NCI-H446 treated with DMSO at 0.1 percent for 48 hours (cell line): Measurements from ENCODE around the gene MMP3.

Source experiments
- DNase-seq: peaks from one replicate; lab custom pipeline; 2025; lab: John Stamatoyannopoulos, UW

Gene MMP3

DNA sequence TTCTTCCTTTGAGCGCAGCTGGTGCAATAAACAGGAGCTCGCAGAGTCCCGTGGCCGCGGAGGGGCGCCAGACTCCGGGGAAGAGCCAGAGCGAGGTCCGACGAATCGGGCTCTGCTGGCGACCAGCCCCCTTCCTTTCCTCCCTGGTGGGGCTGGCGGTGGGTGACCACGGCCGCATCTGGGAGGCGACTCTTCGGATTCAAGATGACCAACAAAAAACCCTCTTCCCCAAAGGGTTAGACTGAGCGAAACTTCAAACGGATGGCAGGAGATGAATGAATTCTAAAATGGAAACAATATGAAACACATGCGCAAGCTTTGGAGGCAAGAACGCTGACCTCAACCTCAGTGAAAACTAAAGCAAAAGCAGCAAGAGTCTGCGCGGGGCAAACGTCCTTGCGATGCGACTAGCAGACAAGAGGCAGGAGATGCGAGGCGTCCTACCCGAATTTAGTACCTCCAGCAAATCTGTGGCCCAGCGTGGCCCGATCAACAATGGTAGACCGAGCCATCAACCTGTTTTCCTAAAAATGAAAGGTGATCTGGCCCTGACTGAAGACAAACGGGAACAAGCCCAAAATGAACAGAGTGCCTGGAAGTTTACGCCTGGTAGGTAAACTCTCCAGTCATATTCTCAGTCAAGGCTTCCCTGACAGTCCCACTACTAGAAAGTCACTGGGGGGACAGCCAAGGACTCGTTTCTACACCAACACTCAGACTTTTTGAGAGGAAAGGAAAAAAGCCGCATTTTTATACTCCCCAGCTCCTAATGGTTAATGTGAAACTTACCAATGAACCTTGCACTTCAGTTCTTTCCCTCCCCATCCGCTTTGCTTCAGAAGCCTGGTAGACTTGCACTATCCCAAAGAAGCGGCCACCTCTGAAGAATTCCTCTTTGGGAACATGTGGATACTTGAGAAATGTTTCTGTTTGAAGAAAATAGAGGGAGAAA lies 11.6 kb downstream of the MMP3 start:
- no peak for DNase-seq

DNA sequence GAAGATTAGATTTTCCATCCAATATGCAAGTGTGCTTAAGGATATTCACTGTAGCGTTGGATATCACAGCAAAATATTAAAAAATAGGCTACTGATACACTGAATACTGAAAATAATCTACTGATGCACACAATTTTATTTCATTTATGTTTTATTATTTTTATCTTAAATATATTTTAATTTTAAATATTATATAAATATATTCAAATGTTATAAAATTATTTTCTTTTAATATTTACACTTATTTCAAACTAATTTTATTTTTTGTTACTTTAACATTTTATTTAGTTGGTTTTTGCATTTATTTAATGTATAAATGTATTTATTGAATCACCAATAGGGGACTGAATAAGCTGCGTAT lies 12.3 kb downstream of the MMP3 start:
- no peak for DNase-seq

DNA sequence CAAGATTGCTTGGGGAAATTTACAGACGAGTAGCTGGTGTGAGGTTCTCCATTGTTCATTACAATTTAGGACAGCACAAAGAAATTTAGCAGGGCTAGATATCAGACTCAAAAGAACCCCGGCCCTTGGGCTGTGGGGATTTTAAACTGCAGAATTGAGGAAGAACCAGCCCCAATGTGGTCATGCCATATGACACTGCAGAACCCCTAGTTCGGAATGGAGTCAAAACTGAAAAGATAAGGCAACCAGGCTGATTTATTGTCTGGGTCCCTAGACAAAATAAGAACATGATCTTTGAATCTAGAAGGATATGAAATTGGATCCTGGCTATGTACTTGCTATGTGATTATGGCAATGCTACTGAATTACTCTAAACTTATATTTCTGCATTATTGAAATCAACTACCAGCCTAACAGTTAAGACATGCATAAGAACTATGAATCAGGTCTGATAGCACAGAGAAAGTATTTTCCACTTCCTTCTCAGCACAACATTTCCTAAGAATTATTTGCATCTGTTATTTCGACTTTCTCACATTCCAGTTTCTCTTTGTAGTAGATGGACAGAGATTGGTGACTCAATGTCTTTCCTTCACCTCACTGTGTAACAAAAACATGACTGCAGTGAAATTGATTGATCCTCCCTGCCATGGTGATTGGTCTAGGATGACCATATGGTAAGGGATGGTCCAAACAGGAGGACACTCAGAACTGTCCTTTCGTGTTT lies 13.2 kb downstream of the MMP3 start:
- no peak for DNase-seq

DNA sequence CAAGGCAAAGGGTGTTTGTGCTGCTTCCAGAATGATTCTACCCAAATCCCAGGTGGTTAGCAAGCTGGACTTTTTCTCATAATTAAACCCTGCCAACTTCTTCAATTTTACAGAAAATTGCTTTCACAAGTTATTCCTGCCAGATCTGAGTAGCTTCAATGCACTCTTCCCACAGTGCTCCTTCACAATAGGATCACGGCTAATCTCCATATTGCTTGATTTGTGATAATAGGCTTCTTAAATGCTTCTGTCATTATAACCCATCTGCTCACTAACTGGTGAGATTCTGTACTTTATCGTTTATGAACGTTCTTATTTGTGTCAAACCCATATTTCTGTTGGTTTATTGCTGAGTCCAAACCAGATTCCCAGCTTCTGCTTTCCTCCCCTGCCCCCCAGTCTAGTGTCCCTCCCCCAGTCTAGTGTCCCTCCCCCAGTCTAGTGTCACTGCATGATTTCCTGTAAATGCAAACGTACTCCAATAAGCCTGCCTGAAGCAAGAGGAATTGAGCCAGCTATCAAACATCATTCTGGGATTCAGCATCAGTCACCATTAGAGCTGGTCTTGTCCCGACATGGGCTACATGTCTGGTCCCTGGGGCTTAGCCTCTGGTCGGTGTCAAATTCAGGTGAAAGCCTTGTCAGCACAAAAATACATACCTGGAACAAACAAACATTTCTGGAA lies 14.0 kb downstream of the MMP3 start:
- no peak for DNase-seq

DNA sequence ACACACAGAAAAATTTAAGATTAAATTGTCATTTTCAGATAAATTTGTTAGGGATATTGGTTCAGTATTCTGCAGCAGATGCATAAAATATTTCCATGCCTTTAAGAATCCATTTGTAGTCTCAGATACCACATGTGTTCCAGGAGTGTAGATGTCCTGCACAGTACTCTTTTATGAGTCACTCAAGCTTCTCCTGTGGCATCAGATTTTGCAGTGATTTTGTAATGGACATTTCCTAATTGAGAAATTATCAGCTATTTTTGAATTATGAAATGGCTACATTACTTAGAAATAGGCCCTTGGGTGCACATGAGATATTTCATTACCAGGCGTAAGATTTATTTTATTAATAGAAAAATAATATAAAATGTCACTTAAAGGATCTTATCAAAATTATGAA lies 18.9 kb downstream of the MMP3 start:
- DNase-seq, result no peak

DNA sequence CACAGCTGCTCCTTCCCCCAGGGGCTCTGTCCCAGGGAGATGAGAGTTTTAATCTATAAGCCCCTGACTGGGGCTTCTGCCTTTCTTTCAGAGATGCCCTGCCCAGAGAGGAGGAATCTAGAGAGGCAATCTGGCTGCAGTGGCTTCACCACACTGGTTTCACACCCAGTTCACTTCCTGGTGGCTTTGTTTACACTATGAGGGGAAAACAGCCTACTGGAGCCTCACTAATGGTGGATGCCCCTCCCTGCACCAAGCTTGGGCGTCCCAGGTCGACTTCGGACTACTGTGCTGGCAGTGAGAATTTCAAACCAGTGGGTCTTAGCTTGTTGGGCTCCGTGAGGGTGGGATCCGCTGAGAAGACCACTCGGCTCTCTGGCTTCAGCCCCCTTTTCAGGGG lies 23.9 kb downstream of the MMP3 start:
- no peak for DNase-seq

DNA sequence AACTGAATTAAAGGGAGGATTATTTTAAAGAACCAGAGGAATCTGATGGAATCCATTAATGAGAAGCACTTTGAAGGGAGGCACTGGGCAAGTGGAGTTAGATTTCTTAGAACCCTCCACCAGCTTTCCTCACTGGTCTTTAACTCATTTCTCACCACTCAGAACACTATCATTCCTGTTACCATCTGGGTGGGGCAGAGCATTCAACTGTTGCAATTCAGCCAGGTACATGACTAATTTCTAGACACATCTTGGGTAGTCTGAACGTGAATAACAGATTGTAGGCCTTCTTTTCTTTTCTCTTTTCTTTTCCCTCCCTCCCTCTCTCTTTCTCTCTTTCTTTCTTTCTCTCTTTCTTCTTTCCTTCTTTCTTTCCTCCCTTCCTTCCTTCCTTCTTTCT lies 29.9 kb downstream of the MMP3 start:
- no peak for DNase-seq

DNA sequence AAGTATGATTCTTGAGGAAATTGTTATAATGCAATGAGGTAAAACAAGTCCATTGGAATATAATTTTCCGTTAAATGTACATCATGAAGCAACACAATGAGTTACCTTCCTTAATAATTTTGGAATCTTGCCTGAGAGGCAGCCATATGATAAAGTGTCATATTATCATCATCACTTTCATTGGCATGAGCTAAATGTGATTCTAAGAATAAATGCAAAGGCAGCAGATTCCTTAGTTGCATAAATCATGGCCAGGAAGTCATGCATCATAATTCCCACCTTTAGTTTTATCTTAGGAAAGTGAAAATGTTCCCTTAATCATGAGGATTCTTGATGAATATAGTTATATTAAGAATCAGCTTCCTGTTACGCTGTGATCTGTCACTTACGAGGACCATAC lies 31.2 kb downstream of the MMP3 start:
- DNase-seq, result no peak

DNA sequence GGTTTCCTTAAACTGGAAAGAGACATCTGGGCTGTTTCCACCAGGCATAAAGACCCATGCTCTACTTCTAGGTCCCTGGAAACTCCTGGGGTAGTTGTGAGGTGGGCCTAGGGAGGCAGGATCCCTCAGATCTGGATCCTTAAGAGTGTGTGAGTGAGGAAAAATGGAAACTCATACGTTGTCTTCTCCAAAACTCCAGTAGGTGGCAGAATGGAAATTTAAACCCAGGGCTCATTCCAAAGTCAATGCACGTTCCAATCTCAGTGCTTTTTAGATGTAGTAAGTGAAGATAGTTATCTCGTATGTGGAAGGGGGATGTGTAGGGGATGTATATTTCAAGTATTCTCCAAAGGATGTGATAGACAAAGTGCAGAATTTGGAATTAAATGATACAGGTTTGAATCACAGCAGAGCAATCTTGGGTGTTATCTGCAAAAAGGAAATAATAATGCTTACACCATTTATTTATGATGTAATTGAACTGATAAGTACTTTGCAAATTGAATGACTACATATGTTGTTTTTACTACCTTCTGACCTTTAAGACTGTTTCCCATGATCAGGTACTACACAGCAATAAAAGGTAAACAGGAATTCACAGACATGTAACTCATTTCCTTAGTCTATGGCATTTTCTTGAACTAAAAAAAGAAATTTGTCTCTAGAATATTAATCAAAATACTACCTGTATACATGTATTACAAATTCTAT lies 32.3 kb downstream of the MMP3 start:
- DNase-seq, result no peak

DNA sequence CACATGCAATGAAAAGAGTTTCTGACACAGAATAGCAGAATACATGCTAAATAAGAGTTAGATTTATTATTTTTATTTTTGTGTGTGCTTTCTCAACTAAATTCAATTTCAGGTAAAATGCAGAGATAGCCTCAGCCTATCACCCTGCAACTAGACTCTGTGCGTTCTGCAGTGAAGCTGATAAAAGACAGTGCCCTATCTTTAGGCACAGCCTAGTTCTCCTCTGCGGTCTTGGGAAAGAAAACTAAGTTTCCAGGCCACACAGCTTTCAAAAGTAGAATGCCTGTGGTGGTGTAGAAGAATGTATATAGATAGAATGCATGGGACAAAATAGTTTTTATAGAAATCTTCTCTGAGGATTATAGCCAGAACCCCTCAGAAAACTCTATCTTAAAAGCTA lies 33.4 kb downstream of the MMP3 start:
- DNase-seq, result no peak

DNA sequence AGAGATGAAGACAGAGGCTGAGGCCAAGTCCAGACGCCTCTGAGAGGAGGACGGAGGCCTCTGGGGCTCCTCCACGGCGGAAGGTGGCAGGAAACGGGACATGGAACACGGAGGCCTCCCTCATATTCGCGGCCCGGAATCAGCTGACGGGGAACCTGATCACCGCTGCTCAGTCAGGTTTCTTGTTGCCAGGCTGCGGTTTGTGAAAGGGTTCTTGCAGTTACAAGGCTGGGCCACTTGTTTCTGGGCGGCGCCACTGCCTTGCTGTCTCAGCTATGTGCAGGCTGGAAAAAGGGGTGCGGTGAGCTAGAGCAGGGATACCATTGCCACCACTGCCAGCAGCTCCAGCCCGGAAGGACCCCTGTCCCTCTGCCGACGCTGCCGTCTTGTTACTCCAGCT lies 35.5 kb downstream of the MMP3 start:
- DNase-seq, result no peak

DNA sequence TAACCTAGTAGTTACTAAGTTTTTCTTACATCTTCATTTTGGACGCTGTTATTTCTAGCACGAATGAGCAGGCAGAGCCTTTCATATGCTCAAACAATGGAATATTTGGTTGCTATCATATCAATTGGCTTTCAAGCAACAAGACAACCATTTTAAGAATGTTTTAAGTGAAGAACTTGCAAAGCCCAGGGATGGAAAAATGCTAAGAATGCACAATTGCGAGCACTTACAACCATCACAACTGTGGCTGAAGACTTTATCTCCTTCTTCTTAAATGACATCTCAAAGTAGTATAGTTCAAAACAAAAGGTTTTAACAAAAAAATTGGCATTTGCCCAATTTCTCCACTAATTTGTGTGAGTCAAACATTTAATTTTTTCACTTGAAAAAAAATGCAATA lies 37.1 kb downstream of the MMP3 start:
- DNase-seq, result no peak

DNA sequence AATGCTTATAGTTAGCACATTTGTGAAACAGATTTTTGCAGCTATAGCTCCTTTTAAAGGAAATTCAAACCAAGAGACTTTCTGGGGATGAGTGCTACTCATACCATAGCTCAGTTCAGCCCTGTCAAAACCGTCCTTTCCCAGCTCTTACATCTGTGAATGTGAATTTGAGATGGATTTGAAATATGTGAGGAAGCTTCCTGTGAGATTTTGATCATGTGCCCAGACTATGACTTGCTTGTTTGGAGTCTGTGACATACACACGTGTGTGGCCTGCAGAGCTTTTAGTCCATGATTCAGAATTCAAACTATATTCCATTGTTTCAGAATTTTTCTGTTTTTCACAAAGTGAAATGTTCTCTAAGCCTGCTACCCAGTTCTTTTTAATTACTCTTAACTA lies 41.1 kb downstream of the MMP3 start:
- no peak for DNase-seq

DNA sequence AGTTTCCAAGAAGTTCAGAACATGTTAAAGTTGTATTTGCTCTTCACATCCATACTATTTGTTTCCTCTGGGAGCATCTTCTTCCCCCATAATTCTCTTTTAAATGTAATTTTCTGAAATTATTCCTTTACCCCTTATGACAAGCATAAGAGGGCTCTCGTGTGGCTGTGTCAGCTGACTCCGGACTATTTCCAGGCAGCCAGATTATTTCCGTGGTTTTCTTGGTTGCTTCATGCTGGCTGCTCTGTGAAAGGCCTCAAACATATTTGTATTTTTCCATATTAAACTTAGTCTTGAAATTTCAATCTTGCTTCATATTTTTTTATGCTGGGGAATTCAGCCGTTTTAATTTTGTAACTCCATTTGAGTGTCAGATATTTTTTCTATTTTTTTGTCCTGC lies 42.6 kb downstream of the MMP3 start:
- no peak for DNase-seq

DNA sequence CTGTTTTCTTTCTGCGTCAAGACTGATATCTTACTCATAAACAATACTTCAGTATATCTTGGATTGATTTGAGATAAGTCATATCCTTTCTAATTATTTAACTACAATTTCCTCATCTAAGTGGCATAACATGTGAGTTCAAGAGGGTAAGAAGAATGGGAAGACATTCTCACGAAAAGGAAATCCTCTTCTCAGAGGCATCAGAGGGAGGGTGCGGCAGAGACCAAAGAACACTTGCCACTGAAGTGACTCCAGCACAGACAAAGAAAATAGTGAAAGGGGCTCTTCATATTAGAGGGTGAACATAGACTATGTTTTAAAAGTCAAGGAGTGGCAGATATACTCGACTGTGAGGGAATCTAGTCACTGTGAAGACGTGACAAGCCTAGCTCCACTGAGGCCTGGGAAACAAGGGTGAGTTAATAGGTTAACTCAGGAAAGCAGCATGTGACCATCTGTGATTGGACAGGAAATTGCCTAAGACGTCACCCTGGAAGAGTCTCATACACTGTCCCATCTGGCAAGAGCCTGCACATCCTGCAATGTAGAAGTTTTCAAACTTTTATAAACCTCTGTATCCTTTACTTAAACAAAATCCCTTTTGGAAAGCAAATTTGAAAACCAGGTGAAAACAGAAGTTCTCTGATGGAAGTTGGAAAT lies 43.6 kb downstream of the MMP3 start:
- DNase-seq, result no peak

DNA sequence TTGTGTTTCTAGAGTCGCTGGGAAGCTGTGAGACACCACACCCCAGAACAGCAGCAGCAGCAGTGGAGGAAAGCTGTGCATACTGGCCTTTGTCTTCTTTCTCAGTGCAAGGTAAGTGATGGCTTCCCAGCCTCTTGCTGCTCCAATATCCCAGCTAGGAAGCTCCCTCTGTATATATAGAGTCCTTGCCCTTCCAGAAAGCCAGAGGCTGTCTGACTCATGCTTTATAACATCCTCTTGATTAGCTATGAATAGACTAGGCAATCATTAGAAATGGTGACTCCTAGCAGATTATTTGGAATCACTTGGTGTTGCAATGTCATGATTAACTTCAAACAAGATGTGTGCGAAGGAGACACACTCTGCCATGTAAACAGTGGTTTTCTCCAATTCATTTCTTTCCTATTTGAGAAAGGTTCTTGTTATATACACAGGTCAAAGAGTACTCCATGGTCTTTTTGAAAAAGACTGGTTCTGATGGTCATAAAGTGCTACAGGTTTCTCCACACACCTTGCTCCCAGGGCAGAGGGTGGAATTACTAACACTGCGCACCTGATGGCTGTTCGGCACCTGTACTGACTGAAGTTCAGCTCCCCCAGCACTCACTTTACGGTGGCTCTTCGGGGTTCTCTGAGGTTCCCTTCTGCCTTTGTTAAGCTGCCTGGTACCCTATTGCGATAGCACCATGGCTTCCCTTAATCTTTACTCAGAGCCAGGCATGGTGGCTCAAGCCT lies 45.2 kb downstream of the MMP3 start, which contains the start of gene MMP1:
TSS of gene MMP1 (minus strand) at position 149 of the 735 bp plus-strand sequence. CDS start at position 81, 68 bp downstream.
- DNase-seq, result no peak

DNA sequence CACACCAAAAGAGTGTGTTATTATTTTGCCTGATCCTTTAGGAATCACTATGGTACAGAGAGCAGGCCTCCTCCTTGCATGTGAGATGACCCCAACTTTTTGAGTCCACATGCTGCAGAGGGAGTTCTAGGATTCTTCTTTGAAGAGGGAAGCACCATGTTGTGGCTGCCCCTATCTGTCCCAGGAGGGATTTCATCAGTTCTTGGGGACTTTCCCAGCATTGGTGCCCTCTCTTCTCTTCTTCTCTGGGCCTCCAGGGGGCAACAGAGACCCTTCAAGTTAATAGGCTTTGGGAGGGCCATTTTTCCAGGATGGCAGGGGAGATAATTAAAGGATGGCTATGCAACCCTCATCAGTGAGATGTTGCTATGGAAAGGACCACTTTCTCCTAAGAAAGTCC lies 49.0 kb downstream of the MMP3 start:
- DNase-seq, result no peak

DNA sequence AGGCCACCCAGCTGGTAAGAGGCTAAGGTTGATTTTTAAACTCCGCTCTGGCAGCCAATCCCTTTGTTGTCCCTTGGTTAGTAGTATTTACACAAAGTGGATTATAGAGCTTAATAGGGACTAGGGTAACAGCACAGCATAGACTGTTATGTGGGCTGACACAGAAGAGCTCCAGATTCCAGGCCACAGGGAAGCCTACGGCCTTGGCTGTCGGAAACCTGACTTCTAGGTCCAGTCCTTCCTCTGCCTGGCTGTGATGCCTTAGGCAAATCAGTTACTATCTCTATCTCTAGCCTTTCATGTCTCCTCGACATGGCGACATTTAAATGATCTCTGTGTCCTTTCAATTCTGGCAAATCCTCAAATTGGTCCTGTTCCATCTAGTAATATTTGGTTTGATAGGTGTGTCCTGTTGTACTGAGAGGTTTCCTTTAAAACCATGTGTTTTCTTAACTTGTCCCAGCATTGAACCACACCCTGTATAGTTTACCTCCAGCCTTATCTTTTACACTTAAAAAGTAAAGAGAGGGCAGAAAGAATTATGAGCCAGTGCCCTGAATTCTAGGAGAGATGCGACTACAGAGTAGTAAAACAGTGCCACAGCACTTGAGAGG lies 49.6 kb downstream of the MMP3 start:
- DNase-seq, result no peak

DNA sequence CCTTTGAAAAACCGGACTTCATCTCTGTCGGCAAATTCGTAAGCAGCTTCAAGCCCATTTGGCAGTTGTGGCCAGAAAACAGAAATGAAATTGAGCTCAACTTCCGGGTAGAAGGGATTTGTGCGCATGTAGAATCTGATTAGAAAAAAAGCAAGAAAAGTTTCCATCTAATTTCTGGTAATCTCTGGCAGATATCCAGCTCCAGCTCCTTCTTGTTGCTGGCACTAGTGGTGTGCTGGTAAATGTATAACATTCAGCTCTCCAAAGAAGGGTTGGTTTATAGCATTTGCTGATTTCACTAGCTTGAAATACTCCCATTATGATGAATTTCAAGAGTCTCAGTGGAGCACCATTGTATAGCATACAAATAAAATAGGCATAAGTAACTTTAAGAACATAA lies 50.8 kb downstream of the MMP3 start:
- no peak for DNase-seq

DNA sequence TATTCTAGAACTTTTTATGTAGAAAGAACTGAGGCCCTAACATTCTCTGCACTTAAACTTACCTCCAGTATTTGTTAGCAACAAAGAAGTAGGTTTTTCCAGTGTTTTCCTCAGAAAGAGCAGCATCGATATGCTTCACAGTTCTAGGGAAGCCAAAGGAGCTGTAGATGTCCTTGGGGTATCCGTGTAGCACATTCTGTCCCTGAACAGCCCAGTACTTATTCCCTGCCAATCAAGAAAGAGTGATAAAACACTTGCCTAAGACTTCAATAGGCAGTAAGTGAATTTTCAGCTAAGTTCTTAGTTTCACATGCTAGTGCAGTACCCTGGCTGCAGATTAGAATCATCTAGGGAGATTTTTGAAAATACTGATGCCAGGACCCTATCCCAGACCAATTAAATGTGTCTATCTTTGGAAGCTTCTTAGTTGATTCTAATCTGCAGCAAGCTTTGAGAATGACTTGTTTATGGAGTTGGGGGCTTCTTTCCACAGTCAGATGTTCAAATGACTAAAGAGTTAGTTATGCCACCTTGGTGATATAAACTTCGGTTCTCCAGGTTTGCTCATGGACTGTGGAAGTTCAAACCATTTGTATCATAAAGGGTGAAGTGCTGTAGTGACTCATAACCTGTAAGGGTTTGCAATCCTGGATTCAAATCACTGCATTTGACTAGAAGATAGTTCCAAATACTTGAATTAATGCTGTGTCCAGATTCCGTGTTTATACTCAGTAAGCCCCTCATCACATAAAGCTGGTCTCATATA lies 52.0 kb downstream of the MMP3 start:
- no peak for DNase-seq
